GM12878 (cell line): ENCODE results near the gene RNF44. TPM values are rescaled to one million over a fixed set of nuclear protein-coding genes. Genes with fewer than 3 reads are reported as not detected.

ENCODE experiments used
- ATAC-seq: fragments of 200-7000 bp; cut with Tn5 transposase; 3 replicates; pipeline ENCODE4 v1.9.1; 2020; ENCODE audit warnings: mild to moderate bottlenecking, moderate library complexity
- BruUV-seq: library from RNA; stranded (reverse); fragments of 400-500 nt; replicated peaks from 2 replicates; lab custom pipeline; 2021; lab: Mats Ljungman, UMichigan
- CTCF ChIA-PET: fragments of 300-600 bp; sonication (Branson Sonifier 250); formaldehyde crosslinking; extraction: SDS; loops from one replicate; lab custom pipeline; 2021; ENCODE audit warnings: inconsistent platforms; lab: Yijun Ruan, JAX
- POLR2A ChIA-PET: fragments of 350-600 bp; formaldehyde crosslinking; extraction: SDS; loops from one replicate; lab custom pipeline; 2021; ENCODE audit warnings: inconsistent platforms; lab: Charles Lee
- RAD21 ChIA-PET: fragments of 300-600 bp; sonication (Branson Sonifier 250); formaldehyde crosslinking; loops from one replicate; lab custom pipeline; 2023; ENCODE audit warnings: antibody characterized with exemption; ENCODE audit not compliant: unreplicated experiment; lab: Charles Lee
- SMC1A ChIA-PET: fragments of 300-600 bp; sonication (Branson Sonifier 250); formaldehyde crosslinking; loops from one replicate; lab custom pipeline; 2023; ENCODE audit not compliant: unreplicated experiment, uncharacterized antibody; lab: Charles Lee
- DNase-seq: peaks from one replicate; pipeline ENCODE4 v3.0.0-alpha.2; 2011; ENCODE audit warnings: low read depth, low spot score
- FAIRE-seq: peaks from 3 replicates; lab custom pipeline; 2011; peaks lifted over from hg19 to GRCh38; lab: Jason Lieb, UNC
- H2AFZ ChIP-seq: 2 replicates; pipeline ENCODE4 v1.6.0; 2011; ENCODE audit warnings: low read depth, low read length, control low read depth; ENCODE audit not compliant: control insufficient read depth
- H3K27ac ChIP-seq: 2 replicates; pipeline ENCODE4 v1.5.1; 2011; ENCODE audit warnings: control low read depth; ENCODE audit not compliant: control insufficient read depth, insufficient read depth
- H3K27me3 ChIP-seq, 2 experiments: replicated peaks in 1 of 2; 2 replicates each; pipeline versions ENCODE4 v1.6.0 to v1.6.1; 2011; ENCODE audit warnings: low read length in 1 of 2; ENCODE audit not compliant: control insufficient read depth in 2 of 2, insufficient read depth in 2 of 2
- H3K36me3 ChIP-seq, 2 experiments: 2 replicates each; pipeline ENCODE4 v1.5.1; 2011; ENCODE audit warnings: low read length in 1 of 2; ENCODE audit not compliant: control insufficient read depth in 2 of 2, insufficient read depth in 2 of 2
- H3K4me1 ChIP-seq: 2 replicates; pipeline ENCODE4 v1.6.1; 2011; ENCODE audit warnings: mild to moderate bottlenecking, low read length, moderate library complexity, mixed read lengths; ENCODE audit not compliant: control insufficient read depth, insufficient read depth
- H3K4me2 ChIP-seq: 2 replicates; pipeline ENCODE4 v1.6.0; 2011; ENCODE audit warnings: control low read depth; ENCODE audit not compliant: control insufficient read depth, insufficient read depth
- H3K4me3 ChIP-seq: fragments of 200-600 bp; sonication (generic); 2 replicates; pipeline ENCODE4 v1.5.1; 2016
- H3K79me2 ChIP-seq: 2 replicates; pipeline ENCODE4 v1.6.0; 2011; ENCODE audit warnings: low read length; ENCODE audit not compliant: control insufficient read depth, insufficient read depth
- H3K9ac ChIP-seq: 2 replicates; pipeline ENCODE4 v1.8.0; 2011; ENCODE audit warnings: low read length, control low read depth, mixed read lengths; ENCODE audit not compliant: control insufficient read depth, insufficient read depth
- H3K9me3 ChIP-seq: replicated peaks from 3 replicates; pipeline ENCODE4 v1.5.1; 2011; ENCODE audit warnings: mild to moderate bottlenecking, low read length; ENCODE audit not compliant: control insufficient read depth, insufficient read depth
- H4K20me1 ChIP-seq: 2 replicates; pipeline ENCODE4 v1.6.0; 2011; ENCODE audit not compliant: control insufficient read depth, insufficient read depth
- MEF2A ChIP-seq: IDR thresholded peaks from 2 replicates; pipeline ENCODE4 v1.6.1; 2011; ENCODE audit warnings: low read depth, mild to moderate bottlenecking, low read length, moderate library complexity; ENCODE audit not compliant: insufficient read depth
- ZBTB11 ChIP-seq: fragments of 450-650 bp; formaldehyde crosslinking; IDR thresholded peaks from 2 replicates; pipeline ENCODE4 v1.5.0; 2022; ENCODE audit warnings: mild to moderate bottlenecking, missing genetic modification characterization
- ZNF207 ChIP-seq: fragments of 450-650 bp; IDR thresholded peaks from 2 replicates; pipeline ENCODE4 v1.6.1; 2014; ENCODE audit warnings: antibody characterized with exemption, mild to moderate bottlenecking, borderline replicate concordance
- ZNF217 ChIP-seq: fragments of 450-650 bp; IDR thresholded peaks from 2 replicates; pipeline ENCODE4 v1.6.1; 2017; ENCODE audit warnings: antibody characterized with exemption, mild to moderate bottlenecking
- WGBS: methylation state at CpG from one replicate; pipeline ENCODE4 v1.1.6; 2016; ENCODE audit warnings: low lambda C conversion rate; ENCODE audit not compliant: insufficient replicate concordance, insufficient coverage; ENCODE audit errors: missing lambda C conversion rate; 5-methylcytosine and 5-hydroxymethylcytosine counted together
- in situ Hi-C: fragments of 300-500 bp; cut with MboI; formaldehyde crosslinking; loops from 9 replicates; pipeline ENCODE4 v1.14.3; 2018; ENCODE audit warnings: mixed read lengths
- intact Hi-C: fragments of 100-400 bp; cut with micrococcal nuclease; formaldehyde crosslinking; loops from one replicate; pipeline ENCODE4 v1.14.2; 2022; ENCODE audit not compliant: unreplicated experiment
- polyA plus RNA-seq, 11 experiments: library from polyadenylated mRNA; depleted of rRNA in 4 of 11; unstranded in 6 of 11; stranded (reverse) in 5 of 11; fragments of >200 nt; fragmentation: Nextera tagmentation in 4 of 11; fragmentation: Illumina TruSeq in 1 of 11; extraction: Ambion mirVana in 4 of 11; extraction: Trizol in 1 of 11; gene quantifications; 1 replicate in 1 of 11; 2 replicates in 10 of 11; pipeline versions ENCODE4 v1.2.1 to v1.2.3, GENCODE V29; 2011 to 2016; ENCODE audit warnings: inconsistent platforms in 2 of 11, missing spikeins in 2 of 11, low read depth in 1 of 11
- total RNA-seq, 4 experiments: library from RNA; depleted of rRNA in 3 of 4; stranded (reverse); fragments of >200 nt in 3 of 4; fragmentation: Illumina TruSeq in 1 of 4; extraction: Trizol in 1 of 4; gene quantifications; 2 replicates each; pipeline versions ENCODE4 v1.2.1 to v1.2.3, GENCODE V29; 2013 to 2021

The RNF44 gene
- total and polyA plus RNA-seq, 10 of the 15 experiments (the other 5 are each of a cell fraction or from before 2014, with no cell fraction given), result 1.7 to 51.9 (median 7.9) TPM

GRCh38 chr5:176575066-176575465 lies 37.9 kb upstream of the RNF44 start:
- TF ChIP-seq ZNF207 (no peak), ZNF217 (no peak), MEF2A (no peak), ZBTB11 (no peak)
- no peak overlapping the region for H3K27ac ChIP-seq
- no peak overlapping the region for H3K4me2 ChIP-seq
- no peak overlapping the region for H3K9ac ChIP-seq
- no peak overlapping the region for H3K4me3 ChIP-seq
- intact Hi-C loops (no loop called here), in situ Hi-C loops (loop anchor here (25.0 kb wide), 1 partner anchor 838 kb away; no protein-coding TSS in a partner anchor)
- ATAC-seq (no peak), DNase-seq (no peak), FAIRE-seq (no peak)
- 42% methylated on average over 14 of the region's 14 CpGs for WGBS
- ChIA-PET POLR2A (no interaction called here), RAD21 (interaction anchor here (1.8 kb wide), 2 partner anchors 32 to 72 kb away, joined by 4 to 5 read pairs; partner anchors contain the start of gene TSPAN17), CTCF (interaction anchor here (0.7 to 4.1 kb wide), 7 partner anchors 12 to 536 kb away, joined by 3 to 27 read pairs (median 3); partner anchors contain the start of gene TSPAN17), SMC1A (no interaction called here)
- H3K79me2 ChIP-seq, result no peaks in the 10 kb centered on the region
- BruUV-seq, result no TSS peak
- H3K9me3 ChIP-seq, result no peaks in the 10 kb centered on the region
- no peaks in the 10 kb centered on the region for H3K36me3 ChIP-seq
- H2AFZ ChIP-seq, result no peak overlapping the region
- H3K27me3 ChIP-seq, result no peaks in the 10 kb centered on the region
- no peaks in the 10 kb centered on the region for H4K20me1 ChIP-seq
- no peaks in the 10 kb centered on the region for H3K4me1 ChIP-seq
